Keratinocyte (primary cell): ENCODE results near the gene GGCX. TPM values are rescaled to one million over a fixed set of nuclear protein-coding genes. Genes with fewer than 3 reads are reported as not detected.

Experiments used
- DNase-seq: peaks from one replicate; pipeline ENCODE4 v3.0.0-alpha.2; 2011; ENCODE audit warnings: low read depth, missing footprints, low spot score
- FAIRE-seq: peaks from 2 replicates; lab custom pipeline; 2011; peaks lifted over from hg19 to GRCh38; lab: Jason Lieb, UNC
- H2AFZ ChIP-seq: 2 replicates; pipeline ENCODE4 v1.6.0; 2012; ENCODE audit warnings: low read length, control low read depth, inconsistent platforms; ENCODE audit not compliant: control insufficient read depth
- H3K27ac ChIP-seq: 2 replicates; pipeline ENCODE4 v1.5.1; 2011; ENCODE audit warnings: low read length; ENCODE audit not compliant: control insufficient read depth, insufficient read depth
- H3K27me3 ChIP-seq: 3 replicates; pipeline ENCODE4 v1.6.0; 2011; ENCODE audit warnings: low read length; ENCODE audit not compliant: control insufficient read depth, insufficient read depth; ENCODE audit errors: extremely low read depth
- H3K36me3 ChIP-seq, 2 experiments: 2 replicates in 1 of 2; 3 replicates in 1 of 2; pipeline ENCODE4 v1.5.1; 2011; ENCODE audit warnings: low read length in 2 of 2, mild to moderate bottlenecking in 1 of 2; ENCODE audit not compliant: control insufficient read depth in 2 of 2, insufficient read depth in 2 of 2; ENCODE audit errors: extremely low read depth in 1 of 2
- H3K4me1 ChIP-seq: 3 replicates; pipeline ENCODE4 v1.5.1; 2011; ENCODE audit warnings: low read length; ENCODE audit not compliant: control insufficient read depth, insufficient read depth; ENCODE audit errors: extremely low read depth
- H3K4me2 ChIP-seq: 3 replicates; pipeline ENCODE4 v1.6.0; 2011; ENCODE audit warnings: low read depth, low read length; ENCODE audit not compliant: control insufficient read depth, insufficient read depth; ENCODE audit errors: extremely low read depth
- H3K4me3 ChIP-seq, 3 experiments: fragments of 200-600 bp in 1 of 3; sonication (generic) in 1 of 3; 2 replicates in 2 of 3; 3 replicates in 1 of 3; pipeline ENCODE4 v1.5.1; 2011 to 2016; ENCODE audit warnings: low read length in 3 of 3, mild to moderate bottlenecking in 3 of 3, control low read depth in 2 of 3, inconsistent platforms in 1 of 3, low read depth in 1 of 3, mixed read lengths in 1 of 3, mixed run types in 1 of 3, moderate library complexity in 1 of 3; ENCODE audit not compliant: control insufficient read depth in 2 of 3, insufficient read depth in 2 of 3; ENCODE audit errors: extremely low read depth in 1 of 3
- H3K79me2 ChIP-seq: 2 replicates; pipeline ENCODE4 v1.6.0; 2012; ENCODE audit warnings: low read length; ENCODE audit not compliant: control insufficient read depth, insufficient read depth
- H3K9ac ChIP-seq: 3 replicates; pipeline ENCODE4 v1.6.0; 2011; ENCODE audit warnings: low read length; ENCODE audit not compliant: control insufficient read depth, insufficient read depth; ENCODE audit errors: extremely low read depth
- H3K9me1 ChIP-seq: 3 replicates; pipeline ENCODE4 v1.6.0; 2011; ENCODE audit warnings: low read length; ENCODE audit not compliant: control insufficient read depth, insufficient read depth; ENCODE audit errors: extremely low read depth
- H3K9me3 ChIP-seq: 2 replicates; pipeline ENCODE4 v1.5.1; 2012; ENCODE audit warnings: low read depth, low read length; ENCODE audit not compliant: control insufficient read depth
- H4K20me1 ChIP-seq: 3 replicates; pipeline ENCODE4 v1.6.0; 2011; ENCODE audit warnings: low read length; ENCODE audit not compliant: control insufficient read depth, insufficient read depth; ENCODE audit errors: extremely low read depth
- CTCF ChIP-seq, 3 experiments: IDR thresholded peaks in 1 of 3; conservative IDR thresholded peaks in 1 of 3; optimal IDR thresholded peaks in 1 of 3; 2 replicates in 2 of 3; 3 replicates in 1 of 3; pipeline versions ENCODE3 to v1.5.1; 2011; ENCODE audit warnings: low read length in 3 of 3, mild to moderate bottlenecking in 3 of 3, moderate library complexity in 2 of 3, control low read depth in 1 of 3, inconsistent platforms in 1 of 3; ENCODE audit not compliant: insufficient read depth in 2 of 3; ENCODE audit errors: extremely low read depth in 1 of 3
- EZH2 ChIP-seq: IDR thresholded peaks from one replicate; pipeline ENCODE4 v1.6.1; 2012; ENCODE audit warnings: inconsistent platforms, mild to moderate bottlenecking, low read length, moderate library complexity
- dilution Hi-C: fragments of 300-500 bp; cut with MboI; formaldehyde crosslinking; loops from one replicate; pipeline ENCODE4 v1.7.0; 2020; ENCODE audit warnings: low sequenced_read_pairs; ENCODE audit not compliant: extremely low pct_ligation_motif_present
- polyA plus RNA-seq, 5 experiments: library from polyadenylated mRNA; depleted of rRNA in 3 of 5; stranded (reverse) in 3 of 5; stranded (forward) in 1 of 5; unstranded in 1 of 5; fragments of >200 nt; gene quantifications; 1 replicate in 1 of 5; 2 replicates in 3 of 5; 3 replicates in 1 of 5; pipeline versions ENCODE4 v1.2.1 to v1.2.3, GENCODE V29; 2011 to 2012; ENCODE audit warnings: missing spikeins in 2 of 5, low read depth in 1 of 5, low replicate concordance in 1 of 5

GGCX gene
- polyA plus RNA-seq, 1 donor (not counting 4 experiments of a cell fraction or from before 2014, with no cell fraction given), result 34.3 TPM

GRCh38 chr2:85503168-85503850 is 58.0 kb downstream of the GGCX start:
- H4K20me1 ChIP-seq, result no peaks in the 10 kb centered on the region
- peak overlapping the region; percentile 60 for H3K4me2 ChIP-seq
- H3K9ac ChIP-seq, result peak overlapping the region; percentile 68
- H3K36me3 ChIP-seq, result no peaks in the 10 kb centered on the region
- H3K79me2 ChIP-seq, result no peaks in the 10 kb centered on the region
- H3K27me3 ChIP-seq, result no peaks in the 10 kb centered on the region
- FAIRE-seq (peak; percentile 26), DNase-seq (peak; percentile 83)
- no peak overlapping the region for H3K4me3 ChIP-seq
- H3K9me1 ChIP-seq, result no peaks in the 10 kb centered on the region
- peaks cover 46% of the 10 kb centered on the region for H3K4me1 ChIP-seq
- H2AFZ ChIP-seq, result peak overlapping the region; percentile 64
- dilution Hi-C loops, result no loop called here
- no peaks in the 10 kb centered on the region for H3K9me3 ChIP-seq
- peak overlapping the region; percentile 91 for H3K27ac ChIP-seq
- TF ChIP-seq EZH2 (no peak), CTCF (optimal IDR thresholded peaks at IDR 0.05 in 1 of 3, IDR thresholded peaks at IDR 0.05 in 1 of 3, conservative IDR thresholded peaks at IDR 0.05 in 1 of 3; ENCODE audit: extremely low read depth in 1 of 3, insufficient read depth in 2 of 3, low read length in 3 of 3) (peak in 1 of 3 experiments; percentile 1)

DNA sequence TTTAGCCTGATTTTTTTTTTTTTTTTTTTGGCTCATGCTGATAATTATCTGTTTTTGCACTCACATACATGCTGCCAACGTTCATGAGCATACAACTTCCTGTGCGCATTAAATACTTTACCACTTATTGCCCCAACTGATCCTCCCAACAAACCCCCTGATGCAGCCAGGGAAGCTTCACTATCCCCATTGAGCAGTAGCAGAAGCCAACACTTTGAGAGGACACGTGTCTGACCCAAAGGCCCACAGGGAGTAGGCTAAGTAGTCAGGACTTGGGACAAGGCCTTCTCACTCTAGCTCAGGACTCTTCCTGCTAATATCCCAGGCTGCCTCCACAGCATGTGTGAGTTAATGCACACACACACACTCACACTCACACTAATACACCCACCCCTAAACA is 58.6 kb downstream of the GGCX start:
- Histone ChIP-seq H3K9ac (peak overlapping the region; percentile 68), H3K9me1 (no peaks in the 10 kb centered on the region), H3K9me3 (no peaks in the 10 kb centered on the region), H3K27ac (peak overlapping the region; percentile 91), H2AFZ (peak overlapping the region; percentile 31), H3K4me3 (no peak overlapping the region), H4K20me1 (no peaks in the 10 kb centered on the region), H3K27me3 (no peaks in the 10 kb centered on the region), H3K4me1 (peaks cover 46% of the 10 kb centered on the region), H3K36me3 (no peaks in the 10 kb centered on the region), H3K79me2 (no peaks in the 10 kb centered on the region), H3K4me2 (peak overlapping the region; percentile 60)
- dilution Hi-C loops, result no loop called here
- no peak for FAIRE-seq
- TF ChIP-seq EZH2 (no peak), CTCF (optimal IDR thresholded peaks at IDR 0.05 in 1 of 3, IDR thresholded peaks at IDR 0.05 in 1 of 3, conservative IDR thresholded peaks at IDR 0.05 in 1 of 3; ENCODE audit: extremely low read depth in 1 of 3, insufficient read depth in 2 of 3, low read length in 3 of 3) (no peak)
- no peak for DNase-seq
